K562 (cell line): ENCODE results near the gene ZNF546. TPM values are rescaled to one million over a fixed set of nuclear protein-coding genes. Genes with fewer than 3 reads are reported as not detected.

Source experiments
- DACH1 ChIP-seq: fragments of 450-650 bp; IDR thresholded peaks from 2 replicates; pipeline ENCODE4 v1.6.1; 2018; ENCODE audit not compliant: partially characterized antibody
- DIDO1 ChIP-seq: fragments of 450-650 bp; IDR thresholded peaks from 2 replicates; pipeline ENCODE4 v1.6.1; 2016; ENCODE audit warnings: low read depth, missing biosample characterization, missing genetic modification characterization
- ELF4 ChIP-seq: fragments of 450-650 bp; formaldehyde crosslinking; IDR thresholded peaks from 2 replicates; pipeline ENCODE4 v1.4.0; 2022; ENCODE audit warnings: missing genetic modification characterization
- GTF2E2 ChIP-seq: fragments of 200-800 bp; sonication (Bioruptor generic); IDR thresholded peaks from 2 replicates; pipeline ENCODE4 v1.6.1; 2016; ENCODE audit warnings: missing genetic modification characterization, missing compliant biosample characterization
- HEY1 ChIP-seq: fragments of 250-450 bp; sonication (Bioruptor Pico); IDR thresholded peaks from 2 replicates; pipeline ENCODE4 v1.5.0; 2020; ENCODE audit warnings: mild to moderate bottlenecking, moderate library complexity, borderline replicate concordance
- SAFB ChIP-seq: fragments of 200-400 bp; formaldehyde crosslinking; IDR thresholded peaks from 2 replicates; pipeline ENCODE4 v1.6.1; 2017; ENCODE audit warnings: low read depth, low read length, borderline replicate concordance
- SETDB1 ChIP-seq: IDR thresholded peaks from one replicate; pipeline ENCODE4 v1.6.1; 2012; ENCODE audit warnings: low read length, control low read depth, inconsistent platforms
- SMAD3 ChIP-seq: fragments of 450-650 bp; formaldehyde crosslinking; conservative IDR thresholded peaks from 2 replicates; pipeline ENCODE4 v1.4.0; 2020; ENCODE audit warnings: mild to moderate bottlenecking
- SP1 ChIP-seq: sonication (generic); formaldehyde crosslinking; IDR thresholded peaks from 2 replicates; pipeline ENCODE4 v1.8.1; 2022; ENCODE audit warnings: mild to moderate bottlenecking, missing genetic modification reagents
- SUPT5H ChIP-seq: fragments of 450-650 bp; IDR thresholded peaks from 2 replicates; pipeline ENCODE4 v1.6.1; 2016
- TBL1XR1 ChIP-seq, 2 experiments: IDR thresholded peaks; 2 replicates each; pipeline ENCODE4 v1.6.1; 2012; ENCODE audit warnings: improper control_type of control experiment in 2 of 2, low read length in 2 of 2, mild to moderate bottlenecking in 1 of 2
- ZNF124 ChIP-seq: sonication (generic); formaldehyde crosslinking; IDR thresholded peaks from 2 replicates; pipeline ENCODE4 v1.8.1; 2022; ENCODE audit warnings: missing genetic modification reagents
- ZNF165 ChIP-seq: fragments of 250-450 bp; sonication (Bioruptor Pico); IDR thresholded peaks from 2 replicates; pipeline ENCODE4 v1.4.0; 2020; ENCODE audit warnings: borderline replicate concordance
- ZNF174 ChIP-seq: fragments of 250-450 bp; sonication (Bioruptor Pico); IDR thresholded peaks from 2 replicates; pipeline ENCODE4 v1.4.0; 2020; ENCODE audit warnings: mild to moderate bottlenecking
- polyA plus RNA-seq, 8 experiments: library from polyadenylated mRNA; depleted of rRNA in 4 of 8; stranded (reverse) in 5 of 8; unstranded in 3 of 8; fragments of >200 nt; fragmentation: Nextera tagmentation in 2 of 8; fragmentation: Illumina TruSeq in 1 of 8; extraction: Ambion mirVana in 2 of 8; extraction: Trizol in 1 of 8; gene quantifications; 2 replicates each; pipeline versions ENCODE4 v1.2.1 to v1.2.3, GENCODE V29; 2011 to 2014; ENCODE audit warnings: inconsistent platforms in 1 of 8, missing spikeins in 1 of 8
- total RNA-seq, 7 experiments: library from RNA; depleted of rRNA in 6 of 7; stranded (reverse); fragments of >200 nt in 6 of 7; fragmentation: Illumina TruSeq in 2 of 7; extraction: Trizol in 2 of 7; gene quantifications; 2 replicates each; pipeline versions ENCODE4 v1.2.1 to v1.2.3, GENCODE V29; 2011 to 2021; ENCODE audit warnings: low replicate concordance in 1 of 7
- TF ChIP-seq, protein P1 (sequence below): fragments of 250-450 bp; sonication (Bioruptor Pico); IDR thresholded peaks from 2 replicates; pipeline ENCODE4 v1.5.0; 2022; ENCODE audit warnings: mild to moderate bottlenecking
- TF ChIP-seq, protein P2 (sequence below), 2 experiments: IDR thresholded peaks in 1 of 2; conservative IDR thresholded peaks in 1 of 2; 2 replicates each; pipeline ENCODE4 v1.6.1; 2016; ENCODE audit warnings: low read depth in 2 of 2, mild to moderate bottlenecking in 1 of 2, missing compliant biosample characterization in 1 of 2, missing genetic modification characterization in 1 of 2, moderate library complexity in 1 of 2
- TF ChIP-seq, protein P3 (sequence below): sonication (generic); formaldehyde crosslinking; IDR thresholded peaks from 2 replicates; pipeline ENCODE4 v1.4.0; 2020; ENCODE audit warnings: mild to moderate bottlenecking, missing genetic modification reagents
- TF ChIP-seq, protein P4 (sequence below): fragments of 450-650 bp; IDR thresholded peaks from one replicate; pipeline ENCODE4 v1.6.1; 2018; ENCODE audit warnings: mild to moderate bottlenecking, moderate library complexity; ENCODE audit not compliant: partially characterized antibody
- TF ChIP-seq, protein P5 (sequence below): IDR thresholded peaks from 2 replicates; pipeline ENCODE4 v1.6.1; 2011; ENCODE audit not compliant: insufficient read length; ENCODE audit errors: extremely low read depth

Gene ZNF546
- total and polyA plus RNA-seq, 9 of the 15 experiments (the other 6 are each of a cell fraction or from before 2014, with no cell fraction given): 0.73 to 5.1 (median 2.2) TPM

DNA sequence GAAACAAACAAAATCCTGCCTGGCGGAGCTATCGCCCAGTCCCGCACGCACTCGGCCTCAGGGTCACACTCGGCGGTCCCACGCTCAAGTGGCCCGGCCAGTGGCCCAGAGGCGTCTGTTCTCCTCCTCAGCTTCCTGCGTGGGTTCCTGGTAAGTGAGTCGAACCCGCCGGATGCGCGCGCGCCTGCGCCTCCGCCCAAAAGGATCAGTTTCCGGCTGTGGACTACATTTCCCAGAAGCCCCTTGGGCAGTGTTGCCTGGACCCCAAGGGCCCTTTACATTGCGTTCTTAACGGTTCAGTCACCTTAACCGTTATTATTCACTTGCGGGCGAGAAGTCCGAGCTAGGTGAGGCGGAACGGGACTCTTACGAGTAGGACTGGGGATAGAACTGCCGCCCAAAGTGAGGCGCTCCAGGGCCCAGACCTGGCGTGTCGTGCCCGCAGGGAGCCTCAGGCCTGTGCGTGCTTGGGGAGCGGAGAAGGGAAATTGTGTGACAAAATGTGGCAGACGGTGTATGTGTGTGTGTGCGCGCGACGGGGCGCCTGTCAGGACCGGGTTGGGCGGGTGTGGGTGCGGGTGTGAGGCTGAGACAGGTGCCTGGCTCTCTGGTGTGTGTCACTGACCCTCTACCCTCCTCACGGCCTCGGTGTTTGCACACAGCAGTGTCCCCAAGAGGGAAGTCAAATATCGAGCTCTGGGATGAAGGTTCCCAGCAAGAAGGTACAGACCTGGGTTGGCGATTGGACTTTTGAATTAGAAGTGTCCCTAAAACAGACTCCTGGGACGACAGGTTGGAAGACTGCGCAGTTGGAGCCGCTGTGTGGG, at the start of gene ZNF546 (continued):
- TF ChIP-seq SP1 (CRISPR knock-in tag): no peak
- TF ChIP-seq ELF4 (CRISPR knock-in tag): 0 out of 2 replicates have a peak, but pooled peaks have one; percentile 20
- TF ChIP-seq, protein P1, sequence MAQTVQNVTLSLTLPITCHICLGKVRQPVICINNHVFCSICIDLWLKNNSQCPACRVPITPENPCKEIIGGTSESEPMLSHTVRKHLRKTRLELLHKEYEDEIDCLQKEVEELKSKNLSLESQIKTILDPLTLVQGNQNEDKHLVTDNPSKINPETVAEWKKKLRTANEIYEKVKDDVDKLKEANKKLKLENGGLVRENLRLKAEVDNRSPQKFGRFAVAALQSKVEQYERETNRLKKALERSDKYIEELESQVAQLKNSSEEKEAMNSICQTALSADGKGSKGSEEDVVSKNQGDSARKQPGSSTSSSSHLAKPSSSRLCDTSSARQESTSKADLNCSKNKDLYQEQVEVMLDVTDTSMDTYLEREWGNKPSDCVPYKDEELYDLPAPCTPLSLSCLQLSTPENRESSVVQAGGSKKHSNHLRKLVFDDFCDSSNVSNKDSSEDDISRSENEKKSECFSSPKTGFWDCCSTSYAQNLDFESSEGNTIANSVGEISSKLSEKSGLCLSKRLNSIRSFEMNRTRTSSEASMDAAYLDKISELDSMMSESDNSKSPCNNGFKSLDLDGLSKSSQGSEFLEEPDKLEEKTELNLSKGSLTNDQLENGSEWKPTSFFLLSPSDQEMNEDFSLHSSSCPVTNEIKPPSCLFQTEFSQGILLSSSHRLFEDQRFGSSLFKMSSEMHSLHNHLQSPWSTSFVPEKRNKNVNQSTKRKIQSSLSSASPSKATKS: no peak
- TF ChIP-seq DACH1: no peak
- TF ChIP-seq SAFB: peak; percentile 90
- peak; percentile 22 for TF ChIP-seq SETDB1
- no peak for TF ChIP-seq SMAD3 (CRISPR knock-in tag)
- TF ChIP-seq, protein P2, sequence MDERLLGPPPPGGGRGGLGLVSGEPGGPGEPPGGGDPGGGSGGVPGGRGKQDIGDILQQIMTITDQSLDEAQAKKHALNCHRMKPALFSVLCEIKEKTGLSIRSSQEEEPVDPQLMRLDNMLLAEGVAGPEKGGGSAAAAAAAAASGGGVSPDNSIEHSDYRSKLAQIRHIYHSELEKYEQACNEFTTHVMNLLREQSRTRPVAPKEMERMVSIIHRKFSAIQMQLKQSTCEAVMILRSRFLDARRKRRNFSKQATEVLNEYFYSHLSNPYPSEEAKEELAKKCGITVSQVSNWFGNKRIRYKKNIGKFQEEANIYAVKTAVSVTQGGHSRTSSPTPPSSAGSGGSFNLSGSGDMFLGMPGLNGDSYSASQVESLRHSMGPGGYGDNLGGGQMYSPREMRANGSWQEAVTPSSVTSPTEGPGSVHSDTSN (CRISPR knock-in tag; IDR thresholded peaks at IDR 0.05; ENCODE audit: low read depth): no peak
- TF ChIP-seq, protein P2 (tag; conservative IDR thresholded peaks at IDR 0.05; ENCODE audit: low read depth): no peak
- TF ChIP-seq HEY1 (CRISPR knock-in tag): no peak
- peak; percentile 94 for TF ChIP-seq SUPT5H
- no peak for TF ChIP-seq TBL1XR1 (IDR thresholded peaks at IDR 0.05; ENCODE audit: low read length in 2 of 2)
- TF ChIP-seq, protein P3, sequence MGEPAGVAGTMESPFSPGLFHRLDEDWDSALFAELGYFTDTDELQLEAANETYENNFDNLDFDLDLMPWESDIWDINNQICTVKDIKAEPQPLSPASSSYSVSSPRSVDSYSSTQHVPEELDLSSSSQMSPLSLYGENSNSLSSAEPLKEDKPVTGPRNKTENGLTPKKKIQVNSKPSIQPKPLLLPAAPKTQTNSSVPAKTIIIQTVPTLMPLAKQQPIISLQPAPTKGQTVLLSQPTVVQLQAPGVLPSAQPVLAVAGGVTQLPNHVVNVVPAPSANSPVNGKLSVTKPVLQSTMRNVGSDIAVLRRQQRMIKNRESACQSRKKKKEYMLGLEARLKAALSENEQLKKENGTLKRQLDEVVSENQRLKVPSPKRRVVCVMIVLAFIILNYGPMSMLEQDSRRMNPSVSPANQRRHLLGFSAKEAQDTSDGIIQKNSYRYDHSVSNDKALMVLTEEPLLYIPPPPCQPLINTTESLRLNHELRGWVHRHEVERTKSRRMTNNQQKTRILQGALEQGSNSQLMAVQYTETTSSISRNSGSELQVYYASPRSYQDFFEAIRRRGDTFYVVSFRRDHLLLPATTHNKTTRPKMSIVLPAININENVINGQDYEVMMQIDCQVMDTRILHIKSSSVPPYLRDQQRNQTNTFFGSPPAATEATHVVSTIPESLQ: no peak; the same call in 1 of the 2 replicates
- no peak for TF ChIP-seq ZNF124
- TF ChIP-seq, protein P4, sequence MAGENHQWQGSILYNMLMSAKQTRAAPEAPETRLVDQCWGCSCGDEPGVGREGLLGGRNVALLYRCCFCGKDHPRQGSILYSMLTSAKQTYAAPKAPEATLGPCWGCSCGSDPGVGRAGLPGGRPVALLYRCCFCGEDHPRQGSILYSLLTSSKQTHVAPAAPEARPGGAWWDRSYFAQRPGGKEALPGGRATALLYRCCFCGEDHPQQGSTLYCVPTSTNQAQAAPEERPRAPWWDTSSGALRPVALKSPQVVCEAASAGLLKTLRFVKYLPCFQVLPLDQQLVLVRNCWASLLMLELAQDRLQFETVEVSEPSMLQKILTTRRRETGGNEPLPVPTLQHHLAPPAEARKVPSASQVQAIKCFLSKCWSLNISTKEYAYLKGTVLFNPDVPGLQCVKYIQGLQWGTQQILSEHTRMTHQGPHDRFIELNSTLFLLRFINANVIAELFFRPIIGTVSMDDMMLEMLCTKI: no peak
- TF ChIP-seq ZNF165 (CRISPR knock-in tag): no peak
- TF ChIP-seq, protein P5, sequence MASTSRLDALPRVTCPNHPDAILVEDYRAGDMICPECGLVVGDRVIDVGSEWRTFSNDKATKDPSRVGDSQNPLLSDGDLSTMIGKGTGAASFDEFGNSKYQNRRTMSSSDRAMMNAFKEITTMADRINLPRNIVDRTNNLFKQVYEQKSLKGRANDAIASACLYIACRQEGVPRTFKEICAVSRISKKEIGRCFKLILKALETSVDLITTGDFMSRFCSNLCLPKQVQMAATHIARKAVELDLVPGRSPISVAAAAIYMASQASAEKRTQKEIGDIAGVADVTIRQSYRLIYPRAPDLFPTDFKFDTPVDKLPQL: no peak
- peak; percentile 89 for TF ChIP-seq GTF2E2
- peak; percentile 84; the same call in 1 of the 2 replicates for TF ChIP-seq DIDO1
- TF ChIP-seq ZNF174: no peak
